ENCODE results near the gene HNRNPL.

HNRNPL gene

GRCh38 chr19:38836159-38836982, 13.4 kb downstream of the HNRNPL start:
- Histone ChIP-seq H3K9ac (no peak overlapping the region), H3K4me2 (ENCODE audit: low read length) (no peak overlapping the region), H3K79me2 (no peaks in the 10 kb centered on the region), H3K4me1 (peaks cover 9% of the 10 kb centered on the region), H3K27me3 (ENCODE audit: control insufficient read depth, insufficient read depth, low read length) (no peaks in the 10 kb centered on the region), H3K36me3 (ENCODE audit: control insufficient read depth, insufficient read depth, low read length) (no peaks in the 10 kb centered on the region), H3K27ac (peak overlapping the region; percentile 33), H2AFZ (no peak overlapping the region), H3K4me3 (ENCODE audit: low read depth, low read length) (no peak overlapping the region), H3K9me3 (ENCODE audit: control insufficient read depth, low read length) (no peaks in the 10 kb centered on the region)
- no peak for TF ChIP-seq CTCF (IDR thresholded peaks at IDR 0.05)

GRCh38 chr19:38834590-38834989, 15.2 kb downstream of the HNRNPL start:
- Histone ChIP-seq H2AFZ (no peak overlapping the region), H3K27me3 (ENCODE audit: control insufficient read depth, insufficient read depth, low read length) (no peaks in the 10 kb centered on the region), H3K4me1 (peaks cover 9% of the 10 kb centered on the region), H3K9ac (no peak overlapping the region), H3K79me2 (no peaks in the 10 kb centered on the region), H3K4me2 (ENCODE audit: low read length) (no peak overlapping the region), H3K27ac (no peak overlapping the region), H3K9me3 (ENCODE audit: control insufficient read depth, low read length) (no peaks in the 10 kb centered on the region), H3K4me3 (ENCODE audit: low read depth, low read length) (no peak overlapping the region), H3K36me3 (ENCODE audit: control insufficient read depth, insufficient read depth, low read length) (no peaks in the 10 kb centered on the region)
- no peak for TF ChIP-seq CTCF (IDR thresholded peaks at IDR 0.05)

- Histone ChIP-seq H3K9ac (no peak overlapping the region), H3K79me2 (no peaks in the 10 kb centered on the region), H3K4me2 (ENCODE audit: low read length) (no peak overlapping the region), H2AFZ (no peak overlapping the region), H3K9me3 (ENCODE audit: control insufficient read depth, low read length) (no peaks in the 10 kb centered on the region), H3K36me3 (ENCODE audit: control insufficient read depth, insufficient read depth, low read length) (no peaks in the 10 kb centered on the region), H3K4me1 (peaks cover 9% of the 10 kb centered on the region), H3K27me3 (ENCODE audit: control insufficient read depth, insufficient read depth, low read length) (no peaks in the 10 kb centered on the region), H3K27ac (no peak overlapping the region), H3K4me3 (ENCODE audit: low read depth, low read length) (no peak overlapping the region)
- no peak for TF ChIP-seq CTCF (IDR thresholded peaks at IDR 0.05)
These were observed 15.7 kb downstream of the HNRNPL start for GRCh38 chr19:38834104-38834490.

GRCh38 chr19:38833092-38833425, 16.7 kb downstream of the HNRNPL start:
- peaks cover 2% of the 10 kb centered on the region for H3K79me2 ChIP-seq
- H3K4me2 ChIP-seq (ENCODE audit: low read length) = no peak overlapping the region
- H3K4me3 ChIP-seq (ENCODE audit: low read depth, low read length) = no peak overlapping the region
- no peak overlapping the region for H2AFZ ChIP-seq
- H3K27ac ChIP-seq = no peak overlapping the region
- no peaks in the 10 kb centered on the region for H3K27me3 ChIP-seq (ENCODE audit: control insufficient read depth, insufficient read depth, low read length)
- H3K36me3 ChIP-seq (ENCODE audit: control insufficient read depth, insufficient read depth, low read length) = no peaks in the 10 kb centered on the region
- no peak for TF ChIP-seq CTCF (IDR thresholded peaks at IDR 0.05)
- H3K9ac ChIP-seq = no peak overlapping the region
- no peaks in the 10 kb centered on the region for H3K9me3 ChIP-seq (ENCODE audit: control insufficient read depth, low read length)
- peaks cover 16% of the 10 kb centered on the region for H3K4me1 ChIP-seq

GRCh38 chr19:38831142-38831605, 18.6 kb downstream of the HNRNPL start:
- Histone ChIP-seq H3K36me3 (ENCODE audit: control insufficient read depth, insufficient read depth, low read length) (no peaks in the 10 kb centered on the region), H3K27me3 (ENCODE audit: control insufficient read depth, insufficient read depth, low read length) (no peaks in the 10 kb centered on the region), H3K9me3 (ENCODE audit: control insufficient read depth, low read length) (no peaks in the 10 kb centered on the region), H3K27ac (peak overlapping the region; percentile 94), H3K4me1 (peaks cover 16% of the 10 kb centered on the region), H3K9ac (peak overlapping the region; percentile 53), H2AFZ (peak overlapping the region; percentile 89), H3K4me2 (ENCODE audit: low read length) (peak overlapping the region; percentile 97), H3K4me3 (ENCODE audit: low read depth, low read length) (peak overlapping the region; percentile 98), H3K79me2 (peaks cover 5% of the 10 kb centered on the region)
- TF ChIP-seq CTCF (IDR thresholded peaks at IDR 0.05) = no peak
